SU-DHL-6 (cell line): ENCODE data around the gene ZMIZ1.

ENCODE experiments used
- CTCF ChIP-seq: fragments of 200-600 bp; sonication (generic); IDR thresholded peaks from one replicate; pipeline ENCODE4 v1.5.1; 2017; ENCODE audit warnings: antibody characterized with exemption, mild to moderate bottlenecking, low read length, moderate library complexity; ENCODE audit not compliant: insufficient read depth, poor library complexity, severe bottlenecking
- EZH2phosphoT487 ChIP-seq: fragments of 200-600 bp; sonication (generic), shearing (Covaris generic); conservative IDR thresholded peaks from 2 replicates; pipeline ENCODE4 v1.6.1; 2018; ENCODE audit warnings: mild to moderate bottlenecking, antibody characterized with exemption, low read length, moderate library complexity, mixed read lengths

GRCh38 chr10:79173582-79174262, 105.0 kb downstream of the ZMIZ1 start:
- TF ChIP-seq CTCF: no peak
- TF ChIP-seq EZH2phosphoT487: no peak
